Epithelial cell of esophagus (primary cell): ENCODE results near the gene LTK.

Source experiments
- DNase-seq: peaks from one replicate; pipeline ENCODE4 v3.0.0; 2010; ENCODE audit warnings: low read depth
- H3K4me3 ChIP-seq: 2 replicates; pipeline ENCODE4 v1.5.1; 2011; ENCODE audit warnings: mild to moderate bottlenecking, low read length, control low read depth
- TF ChIP-seq, protein P1 (sequence below): IDR thresholded peaks from 2 replicates; pipeline ENCODE4 v1.5.1; 2011; ENCODE audit warnings: low read depth, mild to moderate bottlenecking, low read length, control low read depth, inconsistent platforms; ENCODE audit not compliant: insufficient read depth; ENCODE audit errors: missing control alignments

Gene LTK

DNA sequence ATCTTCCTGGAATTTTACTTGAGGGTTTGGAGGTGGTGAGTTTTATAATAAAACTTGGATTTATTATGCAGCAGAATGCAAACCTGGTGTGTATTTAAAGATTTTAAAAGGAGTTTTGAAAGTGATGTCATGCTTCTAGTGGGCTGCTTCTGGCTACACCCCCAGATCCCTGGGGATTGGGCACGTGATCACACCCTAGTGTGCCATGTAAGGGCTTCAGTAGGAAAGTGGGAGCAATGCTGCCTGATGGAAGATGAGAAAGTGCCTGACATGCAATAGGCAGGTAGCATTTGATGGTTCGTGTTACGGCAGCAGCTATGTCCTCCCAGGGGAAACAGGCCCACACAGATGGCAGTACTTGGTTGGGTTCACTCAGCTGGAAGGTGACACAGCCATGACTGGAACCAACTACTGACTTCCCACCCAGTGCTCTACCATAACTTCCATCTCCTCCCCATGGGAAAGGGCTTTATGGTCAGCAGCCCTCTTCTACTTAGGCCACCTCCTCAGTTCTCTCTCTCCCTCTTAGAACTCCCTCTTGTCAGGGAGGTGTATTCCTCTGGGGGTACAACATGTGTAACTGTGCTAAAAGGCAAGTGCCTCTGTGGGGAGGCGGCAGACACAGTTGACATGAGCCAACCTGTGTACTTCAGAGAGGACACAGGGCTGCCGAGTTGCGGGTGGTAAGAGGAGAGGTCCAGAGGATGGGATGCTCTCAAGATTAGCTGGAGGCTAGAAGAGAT lies 14.3 kb downstream of the LTK start:
- TF ChIP-seq, protein P1, sequence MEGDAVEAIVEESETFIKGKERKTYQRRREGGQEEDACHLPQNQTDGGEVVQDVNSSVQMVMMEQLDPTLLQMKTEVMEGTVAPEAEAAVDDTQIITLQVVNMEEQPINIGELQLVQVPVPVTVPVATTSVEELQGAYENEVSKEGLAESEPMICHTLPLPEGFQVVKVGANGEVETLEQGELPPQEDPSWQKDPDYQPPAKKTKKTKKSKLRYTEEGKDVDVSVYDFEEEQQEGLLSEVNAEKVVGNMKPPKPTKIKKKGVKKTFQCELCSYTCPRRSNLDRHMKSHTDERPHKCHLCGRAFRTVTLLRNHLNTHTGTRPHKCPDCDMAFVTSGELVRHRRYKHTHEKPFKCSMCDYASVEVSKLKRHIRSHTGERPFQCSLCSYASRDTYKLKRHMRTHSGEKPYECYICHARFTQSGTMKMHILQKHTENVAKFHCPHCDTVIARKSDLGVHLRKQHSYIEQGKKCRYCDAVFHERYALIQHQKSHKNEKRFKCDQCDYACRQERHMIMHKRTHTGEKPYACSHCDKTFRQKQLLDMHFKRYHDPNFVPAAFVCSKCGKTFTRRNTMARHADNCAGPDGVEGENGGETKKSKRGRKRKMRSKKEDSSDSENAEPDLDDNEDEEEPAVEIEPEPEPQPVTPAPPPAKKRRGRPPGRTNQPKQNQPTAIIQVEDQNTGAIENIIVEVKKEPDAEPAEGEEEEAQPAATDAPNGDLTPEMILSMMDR, result no peak
- no peak for DNase-seq

DNA sequence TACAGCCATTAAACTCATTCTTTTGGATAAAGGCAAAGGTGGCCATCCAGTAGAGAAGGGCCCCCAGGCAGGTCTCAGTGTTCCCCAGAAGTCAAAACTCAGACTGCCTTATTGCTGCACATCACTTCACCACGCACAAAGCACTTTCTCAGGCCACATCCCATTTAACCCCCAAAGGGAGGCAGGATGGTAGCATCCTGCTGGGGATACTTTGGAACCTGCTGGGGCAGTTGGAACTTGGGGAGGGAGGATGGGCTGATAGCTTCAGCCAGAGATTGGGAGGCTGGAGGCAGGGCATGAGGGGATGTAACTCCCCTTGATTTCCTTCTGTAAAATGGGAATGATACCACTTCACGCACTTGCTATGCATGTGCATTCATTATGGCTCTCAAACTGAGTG lies 15.0 kb downstream of the LTK start:
- no peak for DNase-seq
- no peak overlapping the region for H3K4me3 ChIP-seq
- TF ChIP-seq, protein P1, result no peak

More for the DNA sequence above, 14.3 kb downstream of the LTK start:
- H3K4me3 ChIP-seq, result no peak overlapping the region

DNA sequence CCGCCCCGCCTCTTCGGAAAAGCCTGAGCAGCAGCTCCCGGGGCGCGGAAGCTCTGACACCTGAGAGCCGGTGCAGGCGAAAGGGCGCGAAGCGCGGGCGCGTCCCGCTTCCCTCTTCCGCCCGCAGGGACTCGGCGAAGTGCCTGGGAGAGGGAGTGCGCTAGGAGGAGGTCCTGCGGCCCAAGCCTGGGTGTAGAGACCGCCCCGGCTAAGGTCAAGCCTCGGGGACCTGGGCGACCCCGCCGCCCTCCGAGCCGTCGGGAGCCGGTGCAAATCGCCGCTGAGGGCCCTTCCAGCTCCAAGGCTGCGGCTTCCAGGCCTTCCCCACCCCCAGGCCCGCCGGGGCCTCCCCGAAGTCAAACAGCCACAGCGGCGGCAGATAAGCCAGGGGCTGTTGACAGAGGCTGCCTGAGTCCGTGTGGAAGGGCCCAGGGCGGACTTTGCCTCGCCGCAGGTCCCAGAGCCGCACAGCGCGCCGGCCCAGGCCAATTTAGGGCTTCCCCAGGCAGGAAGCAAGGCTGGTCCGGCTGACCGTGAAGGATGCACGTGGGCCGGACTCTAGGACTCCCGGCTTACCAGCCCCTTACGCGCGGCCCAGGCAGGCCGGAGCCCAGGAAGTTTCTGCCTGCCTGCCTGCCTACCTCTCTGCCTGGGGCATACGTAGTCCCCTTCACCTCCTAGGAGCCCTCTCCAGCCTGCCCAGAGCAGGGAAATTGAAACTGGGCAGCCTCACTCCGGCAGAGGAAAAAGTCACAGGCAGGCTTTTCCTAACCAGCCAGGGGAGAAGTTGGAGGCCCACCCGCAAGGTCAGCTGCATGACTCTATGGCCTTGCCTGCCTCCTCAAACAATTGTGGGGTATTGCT lies 17.7 kb downstream of the LTK start:
- no peak overlapping the region for H3K4me3 ChIP-seq
- TF ChIP-seq, protein P1, result no peak
- no peak for DNase-seq

DNA sequence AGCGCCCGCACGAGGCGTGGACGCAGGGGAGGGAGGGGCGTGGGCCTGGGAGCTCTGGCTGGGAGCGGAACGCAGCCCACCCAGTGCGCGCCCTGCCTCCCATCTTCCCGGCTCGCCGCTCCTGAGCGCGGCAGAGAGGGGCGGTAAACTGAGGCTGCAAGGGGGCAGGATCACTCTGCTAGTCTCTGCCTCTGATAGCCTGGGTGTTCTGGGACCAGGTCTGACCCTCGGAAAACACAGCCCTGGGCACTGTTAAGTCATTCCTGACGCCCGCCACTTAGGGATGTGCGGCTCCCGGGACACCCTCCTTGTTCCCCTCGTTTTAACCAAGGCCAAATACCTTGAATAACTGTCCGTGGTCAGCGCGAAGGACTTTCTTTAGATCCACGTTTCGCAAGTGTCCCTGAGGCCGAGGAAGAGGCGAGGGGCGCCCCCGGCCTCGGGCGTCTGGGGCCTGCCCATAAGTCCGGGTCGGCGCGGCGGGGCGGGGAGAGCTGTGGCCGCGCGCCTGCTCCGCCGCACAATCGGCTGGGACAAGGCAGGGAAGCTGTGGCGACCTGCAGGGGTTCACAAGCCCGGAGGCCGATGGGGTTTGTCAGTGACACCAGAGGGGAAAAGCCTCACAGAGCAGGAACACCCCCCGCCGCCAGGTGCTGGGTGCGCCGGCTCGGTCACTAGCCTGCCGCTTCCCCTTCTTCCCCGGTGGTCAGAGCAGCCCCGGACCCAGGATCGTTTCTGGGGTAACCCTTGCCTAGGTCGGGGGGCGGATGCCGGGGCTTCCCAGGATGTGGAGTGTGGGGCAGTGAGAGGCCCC lies 18.5 kb downstream of the LTK start:
- DNase-seq, result no peak
- H3K4me3 ChIP-seq, result no peak overlapping the region
- TF ChIP-seq, protein P1, result no peak

DNA sequence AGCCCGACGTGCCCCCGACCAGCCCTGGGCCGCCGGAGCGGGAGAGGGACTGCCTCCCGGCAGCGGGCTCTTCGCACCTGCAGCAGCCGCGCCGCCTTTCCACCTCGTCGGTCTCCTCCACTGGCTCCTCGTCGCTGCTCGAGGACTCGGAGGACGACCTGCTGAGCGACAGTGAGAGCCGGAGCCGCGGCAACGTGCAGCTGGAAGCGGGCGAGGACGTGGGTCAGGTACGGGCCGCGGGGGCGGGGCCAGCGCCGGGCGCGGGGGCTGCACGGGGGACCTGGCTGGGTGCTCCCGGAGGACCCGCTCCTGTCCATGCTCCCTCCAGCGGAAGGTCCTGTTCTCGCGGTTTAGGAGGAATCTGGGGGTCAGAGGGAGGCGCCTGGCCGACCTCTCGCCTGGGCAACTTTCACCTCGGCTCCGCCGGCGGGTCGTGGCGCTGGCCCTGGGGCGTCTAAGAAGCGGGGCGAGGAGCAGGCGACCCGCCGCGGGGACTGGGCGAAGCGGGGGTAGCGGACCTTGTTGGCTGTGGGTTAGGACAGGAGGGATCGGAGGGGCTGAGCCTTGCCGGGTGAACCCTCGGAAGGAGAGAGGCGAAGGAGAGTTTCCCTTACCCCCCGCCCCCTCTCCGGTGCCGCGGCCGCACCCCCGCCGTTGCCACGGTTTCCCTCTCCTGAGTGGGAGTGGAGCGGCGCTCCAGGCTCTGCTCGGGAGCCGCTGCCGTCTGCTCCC lies 19.3 kb downstream of the LTK start:
- TF ChIP-seq, protein P1, result no peak
- no peak overlapping the region for H3K4me3 ChIP-seq
- no peak for DNase-seq

DNA sequence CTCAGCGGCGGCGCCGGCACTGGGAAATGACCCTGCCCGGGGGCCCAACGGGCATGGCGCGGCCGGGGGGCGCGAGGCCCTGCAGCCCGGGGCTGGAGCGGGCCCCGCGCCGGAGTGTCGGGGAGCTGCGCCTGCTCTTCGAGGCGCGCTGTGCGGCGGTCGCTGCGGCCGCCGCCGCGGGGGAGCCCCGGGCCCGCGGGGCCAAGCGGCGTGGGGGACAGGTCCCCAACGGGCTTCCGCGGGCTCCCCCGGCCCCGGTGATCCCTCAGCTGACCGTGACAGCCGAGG lies 19.8 kb downstream of the LTK start:
- DNase-seq, result no peak
- no peak overlapping the region for H3K4me3 ChIP-seq
- TF ChIP-seq, protein P1, result no peak
